Measurements from ENCODE around the gene FUT1. TPM values are rescaled to one million over a fixed set of nuclear protein-coding genes. Genes with fewer than 3 reads are reported as not detected.
A peak's percentile ranks its signal among the peaks of the same experiment; 100 is the strongest.

The FUT1 gene
- total and polyA plus RNA-seq, 10 of the 15 experiments (the other 5 are each of a cell fraction or from before 2014, with no cell fraction given): 0.01 TPM; not detected in 9

DNA sequence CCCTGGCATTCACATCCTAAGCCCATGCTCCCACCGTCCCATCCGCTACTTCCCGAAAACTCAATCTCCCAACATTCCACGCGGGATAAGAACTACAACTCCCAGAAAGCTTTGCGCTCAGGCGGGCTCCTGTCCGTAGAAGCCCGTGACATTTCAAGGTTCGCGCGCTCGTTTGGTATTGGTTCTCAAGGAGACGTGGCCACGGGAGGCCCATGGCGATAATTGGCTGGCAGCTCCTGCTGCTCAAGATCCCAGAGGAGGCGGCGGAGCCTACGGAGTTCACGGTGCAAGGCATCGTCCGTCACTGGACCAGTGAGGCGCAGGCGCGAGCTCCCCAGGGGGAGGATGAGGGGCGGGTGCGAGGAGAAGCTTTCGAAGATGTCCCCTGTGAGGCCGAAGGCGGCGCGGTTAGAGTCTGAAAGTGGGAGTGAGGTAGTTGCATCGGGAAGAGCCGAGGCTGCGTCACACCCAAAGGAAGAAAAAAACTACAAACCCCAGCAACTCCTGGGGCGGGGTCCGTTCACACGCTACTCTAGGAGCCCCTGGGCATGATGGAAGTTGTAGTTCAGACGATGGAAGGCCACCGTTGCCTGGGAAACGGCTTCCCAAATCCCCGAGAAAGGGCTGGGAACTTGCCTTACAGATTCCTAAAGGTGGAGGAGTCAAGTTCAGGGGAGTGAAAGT, 31.7 kb downstream of the FUT1 start (continued):
- TF ChIP-seq, protein P1, sequence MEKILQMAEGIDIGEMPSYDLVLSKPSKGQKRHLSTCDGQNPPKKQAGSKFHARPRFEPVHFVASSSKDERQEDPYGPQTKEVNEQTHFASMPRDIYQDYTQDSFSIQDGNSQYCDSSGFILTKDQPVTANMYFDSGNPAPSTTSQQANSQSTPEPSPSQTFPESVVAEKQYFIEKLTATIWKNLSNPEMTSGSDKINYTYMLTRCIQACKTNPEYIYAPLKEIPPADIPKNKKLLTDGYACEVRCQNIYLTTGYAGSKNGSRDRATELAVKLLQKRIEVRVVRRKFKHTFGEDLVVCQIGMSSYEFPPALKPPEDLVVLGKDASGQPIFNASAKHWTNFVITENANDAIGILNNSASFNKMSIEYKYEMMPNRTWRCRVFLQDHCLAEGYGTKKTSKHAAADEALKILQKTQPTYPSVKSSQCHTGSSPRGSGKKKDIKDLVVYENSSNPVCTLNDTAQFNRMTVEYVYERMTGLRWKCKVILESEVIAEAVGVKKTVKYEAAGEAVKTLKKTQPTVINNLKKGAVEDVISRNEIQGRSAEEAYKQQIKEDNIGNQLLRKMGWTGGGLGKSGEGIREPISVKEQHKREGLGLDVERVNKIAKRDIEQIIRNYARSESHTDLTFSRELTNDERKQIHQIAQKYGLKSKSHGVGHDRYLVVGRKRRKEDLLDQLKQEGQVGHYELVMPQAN (conservative IDR thresholded peaks at IDR 0.05): no peak; the same call in 1 of the 2 replicates
- TF ChIP-seq GABPA (IDR thresholded peaks at IDR 0.05; ENCODE audit: low read depth) (no peak; the same call in 1 of the 2 replicates), ETV6 (conservative IDR thresholded peaks at IDR 0.05 in 1 of 2, IDR thresholded peaks at IDR 0.05 in 1 of 2; ENCODE audit: borderline replicate concordance in 1 of 2, low read depth in 1 of 2) (no peak), SP1 (IDR thresholded peaks at IDR 0.05; ENCODE audit: low read depth, low read length) (peak; percentile 99), ESRRA (IDR thresholded peaks at IDR 0.05; ENCODE audit: low read length) (no peak), ZBED1 (IDR thresholded peaks at IDR 0.05; ENCODE audit: borderline replicate concordance) (no peak), BMI1 (IDR thresholded peaks at IDR 0.05; ENCODE audit: borderline replicate concordance) (peak; percentile 63; the same call in 1 of the 2 replicates), HDAC6 (IDR thresholded peaks at IDR 0.05; ENCODE audit: unreplicated experiment) (no peak), DPF2 (IDR thresholded peaks at IDR 0.05) (peak; percentile 61), WRNIP1 (IDR thresholded peaks at IDR 0.05; ENCODE audit: borderline replicate concordance, low read depth, low read length) (no peak), PAX8 (IDR thresholded peaks at IDR 0.05) (no peak), CBFB (IDR thresholded peaks at IDR 0.05; ENCODE audit: low read depth) (no peak), MYC (IDR thresholded peaks at IDR 0.05; ENCODE audit: insufficient read depth, insufficient read length, insufficient replicate concordance, low read length, severe bottlenecking) (no peak)
- TF ChIP-seq, protein P2, sequence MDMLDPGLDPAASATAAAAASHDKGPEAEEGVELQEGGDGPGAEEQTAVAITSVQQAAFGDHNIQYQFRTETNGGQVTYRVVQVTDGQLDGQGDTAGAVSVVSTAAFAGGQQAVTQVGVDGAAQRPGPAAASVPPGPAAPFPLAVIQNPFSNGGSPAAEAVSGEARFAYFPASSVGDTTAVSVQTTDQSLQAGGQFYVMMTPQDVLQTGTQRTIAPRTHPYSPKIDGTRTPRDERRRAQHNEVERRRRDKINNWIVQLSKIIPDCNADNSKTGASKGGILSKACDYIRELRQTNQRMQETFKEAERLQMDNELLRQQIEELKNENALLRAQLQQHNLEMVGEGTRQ (IDR thresholded peaks at IDR 0.05; ENCODE audit: borderline replicate concordance, low read depth, low read length): peak; percentile 30; the same call in 1 of the 2 replicates
- TF ChIP-seq, protein P3, sequence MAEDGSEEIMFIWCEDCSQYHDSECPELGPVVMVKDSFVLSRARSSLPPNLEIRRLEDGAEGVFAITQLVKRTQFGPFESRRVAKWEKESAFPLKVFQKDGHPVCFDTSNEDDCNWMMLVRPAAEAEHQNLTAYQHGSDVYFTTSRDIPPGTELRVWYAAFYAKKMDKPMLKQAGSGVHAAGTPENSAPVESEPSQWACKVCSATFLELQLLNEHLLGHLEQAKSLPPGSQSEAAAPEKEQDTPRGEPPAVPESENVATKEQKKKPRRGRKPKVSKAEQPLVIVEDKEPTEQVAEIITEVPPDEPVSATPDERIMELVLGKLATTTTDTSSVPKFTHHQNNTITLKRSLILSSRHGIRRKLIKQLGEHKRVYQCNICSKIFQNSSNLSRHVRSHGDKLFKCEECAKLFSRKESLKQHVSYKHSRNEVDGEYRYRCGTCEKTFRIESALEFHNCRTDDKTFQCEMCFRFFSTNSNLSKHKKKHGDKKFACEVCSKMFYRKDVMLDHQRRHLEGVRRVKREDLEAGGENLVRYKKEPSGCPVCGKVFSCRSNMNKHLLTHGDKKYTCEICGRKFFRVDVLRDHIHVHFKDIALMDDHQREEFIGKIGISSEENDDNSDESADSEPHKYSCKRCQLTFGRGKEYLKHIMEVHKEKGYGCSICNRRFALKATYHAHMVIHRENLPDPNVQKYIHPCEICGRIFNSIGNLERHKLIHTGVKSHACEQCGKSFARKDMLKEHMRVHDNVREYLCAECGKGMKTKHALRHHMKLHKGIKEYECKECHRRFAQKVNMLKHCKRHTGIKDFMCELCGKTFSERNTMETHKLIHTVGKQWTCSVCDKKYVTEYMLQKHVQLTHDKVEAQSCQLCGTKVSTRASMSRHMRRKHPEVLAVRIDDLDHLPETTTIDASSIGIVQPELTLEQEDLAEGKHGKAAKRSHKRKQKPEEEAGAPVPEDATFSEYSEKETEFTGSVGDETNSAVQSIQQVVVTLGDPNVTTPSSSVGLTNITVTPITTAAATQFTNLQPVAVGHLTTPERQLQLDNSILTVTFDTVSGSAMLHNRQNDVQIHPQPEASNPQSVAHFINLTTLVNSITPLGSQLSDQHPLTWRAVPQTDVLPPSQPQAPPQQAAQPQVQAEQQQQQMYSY (CRISPR knock-in tag; IDR thresholded peaks at IDR 0.05): no peak
- TF ChIP-seq, protein P4, sequence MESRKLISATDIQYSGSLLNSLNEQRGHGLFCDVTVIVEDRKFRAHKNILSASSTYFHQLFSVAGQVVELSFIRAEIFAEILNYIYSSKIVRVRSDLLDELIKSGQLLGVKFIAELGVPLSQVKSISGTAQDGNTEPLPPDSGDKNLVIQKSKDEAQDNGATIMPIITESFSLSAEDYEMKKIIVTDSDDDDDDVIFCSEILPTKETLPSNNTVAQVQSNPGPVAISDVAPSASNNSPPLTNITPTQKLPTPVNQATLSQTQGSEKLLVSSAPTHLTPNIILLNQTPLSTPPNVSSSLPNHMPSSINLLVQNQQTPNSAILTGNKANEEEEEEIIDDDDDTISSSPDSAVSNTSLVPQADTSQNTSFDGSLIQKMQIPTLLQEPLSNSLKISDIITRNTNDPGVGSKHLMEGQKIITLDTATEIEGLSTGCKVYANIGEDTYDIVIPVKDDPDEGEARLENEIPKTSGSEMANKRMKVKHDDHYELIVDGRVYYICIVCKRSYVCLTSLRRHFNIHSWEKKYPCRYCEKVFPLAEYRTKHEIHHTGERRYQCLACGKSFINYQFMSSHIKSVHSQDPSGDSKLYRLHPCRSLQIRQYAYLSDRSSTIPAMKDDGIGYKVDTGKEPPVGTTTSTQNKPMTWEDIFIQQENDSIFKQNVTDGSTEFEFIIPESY (IDR thresholded peaks at IDR 0.05): no peak

Measured in GM12878 (cell line).